Sigmoid colon (tissue), 7 donors: ENCODE data around the gene THSD7B. TPM values are rescaled to one million over a fixed set of nuclear protein-coding genes. Genes with fewer than 3 reads are reported as not detected.

Experiments
- DNase-seq: peaks from one replicate; pipeline ENCODE4 v3.0.0-alpha.2; 2019
- H3K27ac ChIP-seq, 4 donors: fragments of 200-600 bp; sonication (generic); one replicate each; pipeline ENCODE4 v1.5.1; 2016 to 2019; ENCODE audit warnings: mild to moderate bottlenecking in 1 of 4
- H3K27me3 ChIP-seq, 3 donors: fragments of 200-600 bp; sonication (generic); one replicate each; pipeline ENCODE4 v1.5.1; 2019; ENCODE audit warnings: mild to moderate bottlenecking in 1 of 3
- H3K36me3 ChIP-seq, 4 donors: fragments of 200-600 bp; sonication (generic); one replicate each; pipeline ENCODE4 v1.5.1; 2016 to 2019
- H3K4me1 ChIP-seq, 4 donors: fragments of 200-600 bp; sonication (generic); one replicate each; pipeline ENCODE4 v1.5.1; 2017 to 2019
- H3K4me3 ChIP-seq, 4 donors: fragments of 200-600 bp; sonication (generic); one replicate each; pipeline ENCODE4 v1.5.1; 2017 to 2019; ENCODE audit warnings: mild to moderate bottlenecking in 2 of 4, moderate library complexity in 1 of 4
- H3K9me3 ChIP-seq, 4 donors: fragments of 200-600 bp in 3 of 4; sonication (generic) in 3 of 4; one replicate each; pipeline versions ENCODE4 v1.5.1 to v1.6.1; 2013 to 2019
- CTCF ChIP-seq, 4 experiments: fragments of 450-650 bp in 3 of 4; fragments of 200-600 bp in 1 of 4; IDR thresholded peaks; one replicate each; pipeline ENCODE4 v1.5.1; 2016 to 2019; ENCODE audit warnings: antibody characterized with exemption in 4 of 4, mild to moderate bottlenecking in 3 of 4, moderate library complexity in 2 of 4
- EP300 ChIP-seq, 4 donors: sonication (generic); formaldehyde crosslinking; IDR thresholded peaks; one replicate each; pipeline ENCODE4 v1.6.1; 2017; ENCODE audit warnings: antibody characterized with exemption in 4 of 4
- POLR2A ChIP-seq, 2 donors: fragments of 450-650 bp; IDR thresholded peaks; one replicate each; pipeline ENCODE4 v1.6.1; 2016; ENCODE audit warnings: antibody characterized with exemption in 2 of 2, mild to moderate bottlenecking in 2 of 2, moderate library complexity in 2 of 2
- POLR2AphosphoS5 ChIP-seq, 4 donors: sonication (generic); formaldehyde crosslinking; IDR thresholded peaks; one replicate each; pipeline ENCODE4 v1.6.1; 2017; ENCODE audit warnings: antibody characterized with exemption in 4 of 4
- WGBS, 2 donors: extraction: QIAGEN DNeasy Blood & Tissue Kit; methylation state at CpG; one replicate each; pipeline ENCODE4 v1.1.7; 2013; 5-methylcytosine and 5-hydroxymethylcytosine counted together
- intact Hi-C: fragments of 100-400 bp; cut with DNase I; formaldehyde crosslinking; loops from one replicate; pipeline ENCODE4 v1.15.1; 2023
- polyA plus RNA-seq, 3 donors: library from polyadenylated mRNA; stranded (reverse); fragments of 200-250 nt; gene quantifications; one replicate each; pipeline ENCODE4 v1.2.3, GENCODE V29; 2013
- total RNA-seq, 4 donors: library from RNA; depleted of rRNA; stranded (reverse); fragments of >200 nt; gene quantifications; one replicate each; pipeline ENCODE4 v1.1.0, GENCODE V29; 2016
- donor health status: healthy with polysubstance abuse.
- donor health status: Bipolar disorder and iron deficiency.
- donor health status: healthy.

The THSD7B gene
- total and polyA plus RNA-seq, 7 donors = 0.16 to 0.83 (median 0.27) TPM; not detected in 2

GRCh38 chr2:137420744-137421143 is 655.4 kb downstream of the THSD7B start:
- no peak for DNase-seq
- Histone ChIP-seq H3K4me1 (no peaks in the 10 kb centered on the region), H3K27me3 (no peaks in the 10 kb centered on the region), H3K27ac (no peak overlapping the region), H3K9me3 (no peaks in the 10 kb centered on the region), H3K36me3 (no peaks in the 10 kb centered on the region), H3K4me3 (no peak overlapping the region)
- intact Hi-C loops = no loop called here
- 53 to 62% methylated on average over 3 of the region's 3 CpGs for WGBS, 2 donors
- TF ChIP-seq EP300 (IDR thresholded peaks at IDR 0.05) (no peak), POLR2AphosphoS5 (IDR thresholded peaks at IDR 0.05) (no peak), POLR2A (IDR thresholded peaks at IDR 0.05) (no peak), CTCF (IDR thresholded peaks at IDR 0.05) (no peak)

- no peaks in the 10 kb centered on the region for H3K36me3 ChIP-seq
- no peak overlapping the region for H3K27ac ChIP-seq
- DNase-seq = no peak
- no peaks in the 10 kb centered on the region for H3K9me3 ChIP-seq
- TF ChIP-seq EP300 (IDR thresholded peaks at IDR 0.05) (no peak), POLR2A (IDR thresholded peaks at IDR 0.05) (no peak), POLR2AphosphoS5 (IDR thresholded peaks at IDR 0.05) (no peak), CTCF (IDR thresholded peaks at IDR 0.05) (no peak)
- H3K27me3 ChIP-seq = no peaks in the 10 kb centered on the region
- intact Hi-C loops = no loop called here
- 38 to 60% methylated on average over 1 of the region's 1 CpG for WGBS, 2 donors
- no peak overlapping the region for H3K4me3 ChIP-seq
- H3K4me1 ChIP-seq = no peaks in the 10 kb centered on the region
Measured at GRCh38 chr2:137435162-137435561, 669.8 kb downstream of the THSD7B start.

- no peaks in the 10 kb centered on the region for H3K36me3 ChIP-seq
- H3K4me1 ChIP-seq = no peaks in the 10 kb centered on the region
- no peaks in the 10 kb centered on the region for H3K27me3 ChIP-seq
- no peak for TF ChIP-seq POLR2A (IDR thresholded peaks at IDR 0.05)
- TF ChIP-seq POLR2AphosphoS5 (IDR thresholded peaks at IDR 0.05) = no peak
- TF ChIP-seq CTCF (IDR thresholded peaks at IDR 0.05) = no peak
- no peak for TF ChIP-seq EP300 (IDR thresholded peaks at IDR 0.05)
- DNase-seq = no peak
- no peak overlapping the region for H3K27ac ChIP-seq
- no peak overlapping the region for H3K4me3 ChIP-seq
- intact Hi-C loops = no loop called here
- H3K9me3 ChIP-seq = no peaks in the 10 kb centered on the region
- 67 to 86% methylated on average over 2 of the region's 2 CpGs for WGBS, 2 donors
Measured at GRCh38 chr2:137437386-137437785, 672.0 kb downstream of the THSD7B start.

- no peak overlapping the region for H3K4me3 ChIP-seq
- H3K4me1 ChIP-seq = no peaks in the 10 kb centered on the region
- H3K27me3 ChIP-seq = no peaks in the 10 kb centered on the region
- H3K36me3 ChIP-seq = no peaks in the 10 kb centered on the region
- 80 to 90% methylated on average over 1 of the region's 1 CpG for WGBS, 2 donors
- H3K9me3 ChIP-seq = no peaks in the 10 kb centered on the region
- TF ChIP-seq CTCF (IDR thresholded peaks at IDR 0.05) = no peak
- no peak for TF ChIP-seq EP300 (IDR thresholded peaks at IDR 0.05)
- no peak for TF ChIP-seq POLR2A (IDR thresholded peaks at IDR 0.05)
- TF ChIP-seq POLR2AphosphoS5 (IDR thresholded peaks at IDR 0.05) = no peak
- H3K27ac ChIP-seq = no peak overlapping the region
- intact Hi-C loops = no loop called here
- no peak for DNase-seq
Measured at GRCh38 chr2:137444970-137445369, 679.6 kb downstream of the THSD7B start.

- intact Hi-C loops = no loop called here
- TF ChIP-seq EP300 (IDR thresholded peaks at IDR 0.05) = no peak
- no peak for TF ChIP-seq POLR2A (IDR thresholded peaks at IDR 0.05)
- no peak for TF ChIP-seq POLR2AphosphoS5 (IDR thresholded peaks at IDR 0.05)
- TF ChIP-seq CTCF (IDR thresholded peaks at IDR 0.05) = no peak
- no peak for DNase-seq
- Histone ChIP-seq H3K27ac (no peak overlapping the region), H3K4me1 (no peaks in the 10 kb centered on the region), H3K9me3 (no peaks in the 10 kb centered on the region), H3K36me3 (no peaks in the 10 kb centered on the region), H3K27me3 (no peaks in the 10 kb centered on the region), H3K4me3 (no peak overlapping the region)
Measured at GRCh38 chr2:137449454-137449853, 684.1 kb downstream of the THSD7B start.
